GM10248 (cell line): ENCODE measurements around the gene NMNAT2.

ENCODE experiments used
- CTCF ChIA-PET: fragments of 300-600 bp; sonication (Branson Sonifier 250); formaldehyde crosslinking; extraction: SDS; loops from one replicate; lab custom pipeline; 2021; ENCODE audit warnings: antibody characterized with exemption; lab: Yijun Ruan, JAX
- POLR2A ChIA-PET: fragments of 350-650 bp; sonication (Branson Sonifier 250); formaldehyde crosslinking; extraction: SDS; loops from one replicate; lab custom pipeline; 2020; ENCODE audit warnings: antibody characterized with exemption; lab: Yijun Ruan, JAX
- DNase-seq: peaks from one replicate; pipeline ENCODE4 v3.0.0; 2012; ENCODE audit errors: extremely low spot score
- CTCF ChIP-seq: IDR thresholded peaks from 2 replicates; pipeline ENCODE4 v1.5.1; 2012; ENCODE audit warnings: mild to moderate bottlenecking, low read depth; ENCODE audit errors: extremely low read depth, missing control alignments, control extremely low read depth

NMNAT2 gene

GRCh38 chr1:183424691-183425090, 6.5 kb upstream of the NMNAT2 start:
- no peak for TF ChIP-seq CTCF
- ChIA-PET POLR2A (interaction anchor here (0.5 kb wide), 1 partner anchor 56 kb away, joined by 3 read pairs; no protein-coding TSS in a partner anchor), CTCF (no interaction called here)
- no peak for DNase-seq

GRCh38 chr1:183423541-183423940, 5.4 kb upstream of the NMNAT2 start:
- CTCF ChIA-PET: no interaction called here
- no peak for TF ChIP-seq CTCF
- POLR2A ChIA-PET: no interaction called here
- no peak for DNase-seq

- no peak for TF ChIP-seq CTCF
- POLR2A ChIA-PET: no interaction called here
- CTCF ChIA-PET: no interaction called here
- DNase-seq: no peak
Observed at GRCh38 chr1:183419399-183419798, 1.2 kb upstream of the NMNAT2 start.

GRCh38 chr1:183418696-183419095, 516 bp upstream of the NMNAT2 start:
- DNase-seq: no peak
- ChIA-PET POLR2A (no interaction called here), CTCF (no interaction called here)
- TF ChIP-seq CTCF: no peak

GRCh38 chr1:183416850-183417771, 1.1 kb downstream of the NMNAT2 start:
- DNase-seq: peak; percentile 40
- ChIA-PET POLR2A (no interaction called here), CTCF (no interaction called here)
- TF ChIP-seq CTCF: no peak

GRCh38 chr1:183414365-183414764, 3.8 kb downstream of the NMNAT2 start:
- ChIA-PET CTCF (interaction anchor here (0.9 to 1.5 kb wide), 2 partner anchors 10 to 91 kb away, joined by 3 read pairs; no protein-coding TSS in a partner anchor), POLR2A (no interaction called here)
- no peak for DNase-seq
- no peak for TF ChIP-seq CTCF
